Heart left ventricle (tissue), 13 donors: ENCODE data around the gene MECP2.

ENCODE experiments used
- POLR2A ChIP-seq, 2 donors: fragments of 450-650 bp; IDR thresholded peaks; one replicate each; pipeline ENCODE4 v1.6.1; 2017; ENCODE audit warnings: antibody characterized with exemption in 2 of 2, mild to moderate bottlenecking in 2 of 2, moderate library complexity in 2 of 2
- TF ChIP-seq, protein P1 (sequence below), 12 donors: fragments of 200-600 bp; sonication (generic) in 4 of 12; IDR thresholded peaks; one replicate each; pipeline versions ENCODE4 v1.5.0 to v1.8.0; 2018 to 2022; ENCODE audit warnings: antibody characterized with exemption in 12 of 12, mild to moderate bottlenecking in 5 of 12
- donor health status: ischemic (EF 13 %, LVEDD 7.1; RV severe dilation, severe dysfunction).
- donor health status: DM: no; HTN: yes; CAD: no.
- donor health status: DM: no; HTN: no; CAD: no.
- donor health status: ischemic (EF 25% LVEDD 6.9; RV normal size, moderate dysfunction).
- donor health status: ischemic (EF 25% LVEDD 5.7; RV mildly dilated, moderate dysfunction).
- donor health status: ischemic (EF 35%, LVEDD 5.7; RV mildly dilated, moderate dysfunction).
- donor health status: nonischemic (EF 11% LVEDD 7.7; RV severe dilation, severe dysfunction).
- donor health status: DM: yes; HTN: yes; CAD: no.
- donor health status: PGD.
- donor health status: ischemic (EF 29% LVEDD 5.4; RV normal size, mild dysfunction).
- donor health status: nonischemic (EF 23%, LVEDD 6.1; RV moderate dilation, normal function).

DNA sequence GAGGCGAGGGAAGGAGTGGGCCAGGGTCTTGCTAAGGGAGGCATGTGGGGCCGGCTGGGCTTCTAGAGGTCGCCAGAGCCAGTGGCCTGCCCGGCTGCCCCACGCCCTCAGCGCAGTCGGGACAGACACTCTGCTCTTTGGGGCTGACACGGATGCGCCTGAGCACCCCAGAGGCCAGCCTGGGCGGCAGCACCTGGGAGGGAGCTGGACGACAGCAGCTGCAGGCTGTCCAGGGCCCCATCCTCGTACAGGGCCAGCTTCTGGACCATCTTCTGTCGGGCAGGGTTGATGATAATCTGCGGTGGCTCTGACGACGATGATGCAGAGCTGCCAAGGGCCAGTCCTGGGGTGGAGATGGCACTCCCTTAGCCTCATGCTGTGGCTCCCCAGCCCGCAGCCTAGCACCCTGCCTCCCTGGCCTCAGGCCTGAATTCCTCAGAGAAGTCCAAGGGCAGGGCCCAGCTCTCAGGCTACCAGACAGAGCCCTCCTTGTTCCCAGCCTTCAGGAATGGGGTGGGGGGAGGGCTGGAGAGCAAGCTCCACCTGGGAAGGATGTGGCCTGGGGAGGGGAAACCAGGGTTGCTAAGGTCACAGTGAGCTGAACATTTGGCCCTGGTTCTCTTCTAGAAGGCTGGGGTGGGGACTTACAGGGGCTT, 85.1 kb downstream of the MECP2 start:
- TF ChIP-seq, protein P1, sequence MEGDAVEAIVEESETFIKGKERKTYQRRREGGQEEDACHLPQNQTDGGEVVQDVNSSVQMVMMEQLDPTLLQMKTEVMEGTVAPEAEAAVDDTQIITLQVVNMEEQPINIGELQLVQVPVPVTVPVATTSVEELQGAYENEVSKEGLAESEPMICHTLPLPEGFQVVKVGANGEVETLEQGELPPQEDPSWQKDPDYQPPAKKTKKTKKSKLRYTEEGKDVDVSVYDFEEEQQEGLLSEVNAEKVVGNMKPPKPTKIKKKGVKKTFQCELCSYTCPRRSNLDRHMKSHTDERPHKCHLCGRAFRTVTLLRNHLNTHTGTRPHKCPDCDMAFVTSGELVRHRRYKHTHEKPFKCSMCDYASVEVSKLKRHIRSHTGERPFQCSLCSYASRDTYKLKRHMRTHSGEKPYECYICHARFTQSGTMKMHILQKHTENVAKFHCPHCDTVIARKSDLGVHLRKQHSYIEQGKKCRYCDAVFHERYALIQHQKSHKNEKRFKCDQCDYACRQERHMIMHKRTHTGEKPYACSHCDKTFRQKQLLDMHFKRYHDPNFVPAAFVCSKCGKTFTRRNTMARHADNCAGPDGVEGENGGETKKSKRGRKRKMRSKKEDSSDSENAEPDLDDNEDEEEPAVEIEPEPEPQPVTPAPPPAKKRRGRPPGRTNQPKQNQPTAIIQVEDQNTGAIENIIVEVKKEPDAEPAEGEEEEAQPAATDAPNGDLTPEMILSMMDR (IDR thresholded peaks at IDR 0.05): no peak
- no peak for TF ChIP-seq POLR2A (IDR thresholded peaks at IDR 0.05)
